Measurements from ENCODE around the gene PER2.

The PER2 gene

DNA sequence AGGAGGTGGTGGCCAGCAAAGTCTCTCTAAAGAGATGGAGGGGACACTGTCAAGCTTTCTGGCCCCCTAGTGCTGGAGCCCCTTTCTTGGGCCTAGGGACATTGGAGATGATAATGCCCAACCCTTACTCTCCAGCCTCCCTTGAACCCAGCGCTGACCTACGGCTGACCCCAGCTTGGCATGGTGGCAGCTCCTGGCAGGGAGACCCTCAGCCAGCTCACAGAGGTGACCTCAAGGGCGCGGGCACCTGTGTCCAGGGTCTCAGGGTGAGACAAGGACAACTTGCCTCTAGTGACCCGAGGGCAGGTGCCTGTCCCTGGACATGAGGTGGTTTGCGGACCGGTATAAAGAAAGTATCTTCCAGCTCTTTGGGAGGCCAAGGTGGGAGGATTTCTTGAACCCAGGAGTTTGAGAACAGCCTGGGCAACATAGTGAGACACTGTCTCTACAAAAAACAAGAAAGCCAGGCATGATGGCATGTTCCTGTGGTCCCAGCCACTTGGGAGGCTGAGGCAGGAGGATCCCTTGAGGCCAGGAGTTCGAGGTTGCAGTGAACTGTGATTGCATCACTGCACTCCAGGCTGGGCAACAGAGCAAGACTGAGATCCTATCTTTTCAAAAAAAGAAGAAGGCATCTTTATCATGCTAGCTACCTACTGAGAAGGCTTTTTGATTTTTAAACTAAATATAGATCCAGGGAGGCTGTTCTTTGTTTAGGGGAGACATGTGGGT is 3.3 kb upstream of the PER2 start:
- ChIA-PET POLR2A (no interaction called here), CTCF (interaction anchor here (2.1 kb wide), 1 partner anchor 28 kb away, joined by 11 read pairs; no protein-coding TSS in a partner anchor)
- no peak overlapping the region for H3K4me3 ChIP-seq (ENCODE audit: low read depth, low read length)
- TF ChIP-seq KLF1 (tag by site-specific recombination; IDR thresholded peaks at IDR 0.05) (no peak), ZNF791 (tag by site-specific recombination; IDR thresholded peaks at IDR 0.05) (no peak), ZNF677 (tag by site-specific recombination; IDR thresholded peaks at IDR 0.05) (no peak), OSR2 (tag by site-specific recombination; IDR thresholded peaks at IDR 0.05) (no peak), GLI4 (tag by site-specific recombination; IDR thresholded peaks at IDR 0.05) (no peak), SCRT2 (tag by site-specific recombination; IDR thresholded peaks at IDR 0.05) (no peak), ZNF629 (tag by site-specific recombination; IDR thresholded peaks at IDR 0.05) (no peak), KLF10 (tag by site-specific recombination; IDR thresholded peaks at IDR 0.05) (no peak), ZBTB21 (tag by site-specific recombination; IDR thresholded peaks at IDR 0.05) (no peak)
- TF ChIP-seq, protein P1, sequence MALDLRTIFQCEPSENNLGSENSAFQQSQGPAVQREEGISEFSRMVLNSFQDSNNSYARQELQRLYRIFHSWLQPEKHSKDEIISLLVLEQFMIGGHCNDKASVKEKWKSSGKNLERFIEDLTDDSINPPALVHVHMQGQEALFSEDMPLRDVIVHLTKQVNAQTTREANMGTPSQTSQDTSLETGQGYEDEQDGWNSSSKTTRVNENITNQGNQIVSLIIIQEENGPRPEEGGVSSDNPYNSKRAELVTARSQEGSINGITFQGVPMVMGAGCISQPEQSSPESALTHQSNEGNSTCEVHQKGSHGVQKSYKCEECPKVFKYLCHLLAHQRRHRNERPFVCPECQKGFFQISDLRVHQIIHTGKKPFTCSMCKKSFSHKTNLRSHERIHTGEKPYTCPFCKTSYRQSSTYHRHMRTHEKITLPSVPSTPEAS (tag by site-specific recombination; IDR thresholded peaks at IDR 0.05): no peak
- TF ChIP-seq, protein P2, sequence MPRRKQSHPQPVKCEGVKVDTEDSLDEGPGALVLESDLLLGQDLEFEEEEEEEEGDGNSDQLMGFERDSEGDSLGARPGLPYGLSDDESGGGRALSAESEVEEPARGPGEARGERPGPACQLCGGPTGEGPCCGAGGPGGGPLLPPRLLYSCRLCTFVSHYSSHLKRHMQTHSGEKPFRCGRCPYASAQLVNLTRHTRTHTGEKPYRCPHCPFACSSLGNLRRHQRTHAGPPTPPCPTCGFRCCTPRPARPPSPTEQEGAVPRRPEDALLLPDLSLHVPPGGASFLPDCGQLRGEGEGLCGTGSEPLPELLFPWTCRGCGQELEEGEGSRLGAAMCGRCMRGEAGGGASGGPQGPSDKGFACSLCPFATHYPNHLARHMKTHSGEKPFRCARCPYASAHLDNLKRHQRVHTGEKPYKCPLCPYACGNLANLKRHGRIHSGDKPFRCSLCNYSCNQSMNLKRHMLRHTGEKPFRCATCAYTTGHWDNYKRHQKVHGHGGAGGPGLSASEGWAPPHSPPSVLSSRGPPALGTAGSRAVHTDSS (tag by site-specific recombination; IDR thresholded peaks at IDR 0.05): no peak
- H3K9me3 ChIP-seq (ENCODE audit: control insufficient read depth, insufficient read depth, low read depth, low read length): no peaks in the 10 kb centered on the region
- peaks cover under 1% of the 10 kb centered on the region for H3K4me1 ChIP-seq (ENCODE audit: control insufficient read depth, insufficient read depth, low read length)
- no peaks in the 10 kb centered on the region for H3K36me3 ChIP-seq (ENCODE audit: control insufficient read depth in 2 of 2, insufficient read depth in 1 of 2, low read length in 2 of 2)
- H3K27ac ChIP-seq (ENCODE audit: extremely low read depth, low read depth, low read length): no peak overlapping the region

DNA sequence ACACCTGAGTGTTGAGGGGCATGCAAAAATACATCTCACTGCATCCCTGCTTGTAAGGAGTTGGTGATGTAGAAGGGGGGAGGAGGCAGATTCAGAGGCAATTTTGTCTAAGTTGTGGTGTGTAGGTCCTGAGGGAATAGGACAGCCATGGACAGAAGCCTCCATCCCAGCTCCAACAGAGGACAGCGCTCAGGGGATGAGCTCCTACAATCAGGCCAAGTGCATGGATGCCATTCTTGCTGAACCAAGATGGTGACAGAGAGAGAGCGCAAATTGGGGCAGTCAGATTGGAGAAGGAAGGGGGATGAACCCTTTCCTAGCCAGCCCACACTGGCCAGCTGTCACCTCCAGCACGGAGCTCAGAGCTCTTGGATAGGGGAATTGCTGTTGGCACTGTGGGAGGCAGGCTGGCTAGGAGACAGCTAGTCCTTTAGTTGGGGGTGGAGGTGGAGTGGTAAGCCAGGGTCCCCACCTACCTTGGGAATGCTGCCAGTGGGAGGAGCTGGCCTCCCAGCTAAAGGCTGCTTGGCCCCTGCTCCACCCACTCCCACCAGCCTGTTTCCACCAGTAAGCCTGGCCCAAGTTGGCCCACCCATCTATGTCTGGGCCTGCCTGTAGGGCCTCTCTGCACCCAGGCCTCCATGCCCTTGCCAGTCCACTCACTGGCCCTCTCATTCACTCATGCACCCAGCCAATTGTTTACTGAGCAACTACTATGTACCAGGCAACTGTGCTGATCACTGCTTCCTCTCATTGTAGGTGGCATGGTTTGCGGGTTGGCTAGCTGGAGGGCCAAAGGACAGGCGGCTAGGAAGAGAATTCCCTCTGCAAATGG is 2.5 kb upstream of the PER2 start:
- H3K9me3 ChIP-seq (ENCODE audit: control insufficient read depth, insufficient read depth, low read depth, low read length): no peaks in the 10 kb centered on the region
- no peak overlapping the region for H3K4me3 ChIP-seq (ENCODE audit: low read depth, low read length)
- ChIA-PET POLR2A (no interaction called here), CTCF (interaction anchor here (2.1 kb wide), 1 partner anchor 27 kb away, joined by 11 read pairs; no protein-coding TSS in a partner anchor)
- TF ChIP-seq EGR2 (tag by site-specific recombination; IDR thresholded peaks at IDR 0.05; ENCODE audit: low read depth): peak; percentile 85
- TF ChIP-seq ZNF664 (tag by site-specific recombination; IDR thresholded peaks at IDR 0.05): peak; percentile 92
- no peak for TF ChIP-seq ZNF175 (tag by site-specific recombination; IDR thresholded peaks at IDR 0.05)
- TF ChIP-seq KLF1 (tag by site-specific recombination; IDR thresholded peaks at IDR 0.05): peak; percentile 87
- TF ChIP-seq, protein P3, sequence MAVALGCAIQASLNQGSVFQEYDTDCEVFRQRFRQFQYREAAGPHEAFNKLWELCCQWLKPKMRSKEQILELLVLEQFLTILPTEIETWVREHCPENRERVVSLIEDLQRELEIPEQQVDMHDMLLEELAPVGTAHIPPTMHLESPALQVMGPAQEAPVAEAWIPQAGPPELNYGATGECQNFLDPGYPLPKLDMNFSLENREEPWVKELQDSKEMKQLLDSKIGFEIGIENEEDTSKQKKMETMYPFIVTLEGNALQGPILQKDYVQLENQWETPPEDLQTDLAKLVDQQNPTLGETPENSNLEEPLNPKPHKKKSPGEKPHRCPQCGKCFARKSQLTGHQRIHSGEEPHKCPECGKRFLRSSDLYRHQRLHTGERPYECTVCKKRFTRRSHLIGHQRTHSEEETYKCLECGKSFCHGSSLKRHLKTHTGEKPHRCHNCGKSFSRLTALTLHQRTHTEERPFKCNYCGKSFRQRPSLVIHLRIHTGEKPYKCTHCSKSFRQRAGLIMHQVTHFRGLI (tag by site-specific recombination; IDR thresholded peaks at IDR 0.05): no peak
- no peak for TF ChIP-seq OSR2 (tag by site-specific recombination; IDR thresholded peaks at IDR 0.05)
- TF ChIP-seq ZFHX2 (tag by site-specific recombination; conservative IDR thresholded peaks at IDR 0.05): peak; percentile 88
- peak; percentile 27; the same call in 1 of the 2 replicates for TF ChIP-seq GLIS1 (tag by site-specific recombination; IDR thresholded peaks at IDR 0.05)
- H3K4me1 ChIP-seq (ENCODE audit: control insufficient read depth, insufficient read depth, low read length): peaks cover 8% of the 10 kb centered on the region
- H3K27ac ChIP-seq (ENCODE audit: extremely low read depth, low read depth, low read length): no peak overlapping the region
- no peaks in the 10 kb centered on the region for H3K36me3 ChIP-seq (ENCODE audit: control insufficient read depth in 2 of 2, insufficient read depth in 1 of 2, low read length in 2 of 2)

Measured in HEK293 (cell line).